ENCODE data around the gene FBLN2.

DNA sequence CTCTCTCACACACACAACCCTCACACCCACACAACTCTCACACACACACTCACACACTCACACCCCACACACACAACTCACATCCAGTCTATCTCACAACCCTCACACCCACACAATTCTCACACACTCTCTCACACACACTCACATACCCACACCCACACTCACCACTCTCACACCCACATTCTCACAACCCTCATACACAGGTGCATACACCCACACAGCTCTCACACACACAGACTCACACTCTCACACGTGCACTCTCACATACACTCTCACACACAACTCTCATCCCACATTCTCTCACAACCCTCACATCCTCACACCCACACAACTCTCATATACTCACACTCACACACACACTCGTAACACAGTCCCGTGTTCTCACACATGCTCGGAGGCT lies 134.4 kb downstream of the FBLN2 start:
- TF ChIP-seq, protein P1, sequence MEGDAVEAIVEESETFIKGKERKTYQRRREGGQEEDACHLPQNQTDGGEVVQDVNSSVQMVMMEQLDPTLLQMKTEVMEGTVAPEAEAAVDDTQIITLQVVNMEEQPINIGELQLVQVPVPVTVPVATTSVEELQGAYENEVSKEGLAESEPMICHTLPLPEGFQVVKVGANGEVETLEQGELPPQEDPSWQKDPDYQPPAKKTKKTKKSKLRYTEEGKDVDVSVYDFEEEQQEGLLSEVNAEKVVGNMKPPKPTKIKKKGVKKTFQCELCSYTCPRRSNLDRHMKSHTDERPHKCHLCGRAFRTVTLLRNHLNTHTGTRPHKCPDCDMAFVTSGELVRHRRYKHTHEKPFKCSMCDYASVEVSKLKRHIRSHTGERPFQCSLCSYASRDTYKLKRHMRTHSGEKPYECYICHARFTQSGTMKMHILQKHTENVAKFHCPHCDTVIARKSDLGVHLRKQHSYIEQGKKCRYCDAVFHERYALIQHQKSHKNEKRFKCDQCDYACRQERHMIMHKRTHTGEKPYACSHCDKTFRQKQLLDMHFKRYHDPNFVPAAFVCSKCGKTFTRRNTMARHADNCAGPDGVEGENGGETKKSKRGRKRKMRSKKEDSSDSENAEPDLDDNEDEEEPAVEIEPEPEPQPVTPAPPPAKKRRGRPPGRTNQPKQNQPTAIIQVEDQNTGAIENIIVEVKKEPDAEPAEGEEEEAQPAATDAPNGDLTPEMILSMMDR (IDR thresholded peaks at IDR 0.05; ENCODE audit: insufficient read depth, low read length): no peak
- TF ChIP-seq POLR2AphosphoS5 (IDR thresholded peaks at IDR 0.05; ENCODE audit: low read depth): no peak

Data from HL-60 (cell line).